HG02884 (cell line): ENCODE results near the gene STEAP1B.
"Not testable (repeated sequence)": the region's sequence is repeated elsewhere in the genome, so short reads cannot be mapped to it uniquely, and the experiment has no call there.

Source experiments
- ATAC-seq: cut with Tn5 transposase; IDR thresholded peaks from one replicate; pipeline ENCODE4 v1.9.1; 2021; ENCODE audit warnings: mild to moderate bottlenecking, moderate library complexity; ENCODE audit not compliant: unreplicated experiment

The STEAP1B gene

GRCh38 chr7:22499044-22499443, 944 bp downstream of the STEAP1B start:
- no peak for ATAC-seq

GRCh38 chr7:22496912-22497311, 3.1 kb downstream of the STEAP1B start:
- ATAC-seq: not testable (repeated sequence)

GRCh38 chr7:22496296-22496888, 3.6 kb downstream of the STEAP1B start:
- ATAC-seq: not testable (repeated sequence)

GRCh38 chr7:22493160-22493925, 6.6 kb downstream of the STEAP1B start:
- ATAC-seq: not testable (repeated sequence)

GRCh38 chr7:22488643-22489462, 11.1 kb downstream of the STEAP1B start:
- ATAC-seq: no peak

- no peak for ATAC-seq
Observed at GRCh38 chr7:22487978-22488642, 11.9 kb downstream of the STEAP1B start.

GRCh38 chr7:22486597-22486996, 13.4 kb downstream of the STEAP1B start:
- ATAC-seq: no peak

GRCh38 chr7:22485189-22485588, 14.8 kb downstream of the STEAP1B start:
- no peak for ATAC-seq

GRCh38 chr7:22482503-22482902, 17.5 kb downstream of the STEAP1B start:
- ATAC-seq: no peak

GRCh38 chr7:22481726-22482125, 18.3 kb downstream of the STEAP1B start:
- ATAC-seq: peak; percentile 79

GRCh38 chr7:22480523-22481075, 19.4 kb downstream of the STEAP1B start:
- no peak for ATAC-seq

GRCh38 chr7:22477876-22478450, 22.0 kb downstream of the STEAP1B start:
- ATAC-seq: no peak

- ATAC-seq: no peak
Observed at GRCh38 chr7:22477262-22477661, 22.7 kb downstream of the STEAP1B start.

- ATAC-seq: no peak
Observed at GRCh38 chr7:22476824-22477223, 23.2 kb downstream of the STEAP1B start.

- no peak for ATAC-seq
Observed at GRCh38 chr7:22474645-22475044, 25.3 kb downstream of the STEAP1B start.

GRCh38 chr7:22470981-22471380, 29.0 kb downstream of the STEAP1B start:
- ATAC-seq: no peak

- ATAC-seq: no peak
Observed at GRCh38 chr7:22469371-22470143, 30.4 kb downstream of the STEAP1B start.

GRCh38 chr7:22468609-22469008, 31.4 kb downstream of the STEAP1B start:
- no peak for ATAC-seq

- no peak for ATAC-seq
Observed at GRCh38 chr7:22464299-22464698, 35.7 kb downstream of the STEAP1B start.
